ENCODE data around the gene GGA1. TPM values are rescaled to one million over a fixed set of nuclear protein-coding genes. Genes with fewer than 3 reads are reported as not detected.
"Not testable (repeated sequence)": the region's sequence is repeated elsewhere in the genome, so short reads cannot be mapped to it uniquely, and the experiment has no call there.

Gene GGA1
- total RNA-seq, 3 donors from 2014 or later, result 70.4 to 79.0 (median 74.3) TPM

DNA sequence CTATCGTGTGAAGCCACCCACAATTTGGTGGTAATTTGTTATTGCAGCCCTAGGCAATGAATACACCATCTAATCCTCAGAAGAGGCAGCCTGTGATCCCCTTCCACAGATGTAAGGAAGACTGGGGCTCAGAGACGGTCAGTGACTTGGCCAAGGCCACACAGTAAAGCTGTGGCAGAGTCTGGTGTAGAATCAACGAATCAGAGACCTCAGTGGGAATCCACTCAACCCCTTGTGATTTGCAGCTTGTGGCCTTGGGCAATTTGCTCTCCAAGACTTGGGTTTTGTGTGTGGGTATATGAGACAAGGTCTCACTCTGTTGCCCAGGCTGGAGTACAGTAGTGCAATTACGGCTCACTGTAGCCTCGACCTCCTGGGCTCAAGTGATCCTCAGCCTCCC, 30.6 kb upstream of the GGA1 start:
- no peaks in the 10 kb centered on the region for H3K9me3 ChIP-seq
- DNase-seq (no peak), ATAC-seq (no peak)
- H3K4me3 ChIP-seq, result no peak overlapping the region
- peaks cover 30% of the 10 kb centered on the region for H3K4me1 ChIP-seq (ENCODE audit: low read depth)
- H3K36me3 ChIP-seq (ENCODE audit: low read depth), result no peaks in the 10 kb centered on the region
- TF ChIP-seq CTCF (IDR thresholded peaks at IDR 0.05), result no peak
- intact Hi-C loops (cut with DNase I, micrococcal nuclease), result no loop called here

GRCh38 chr22:37581504-37581903, 27.1 kb upstream of the GGA1 start:
- DNase-seq (peak; percentile 72 to 86 (median 78)), ATAC-seq (peak; percentile 88)
- TF ChIP-seq CTCF (IDR thresholded peaks at IDR 0.05), result no peak
- intact Hi-C loops (cut with DNase I, micrococcal nuclease), result no loop called here
- Histone ChIP-seq H3K4me3 (no peak overlapping the region), H3K4me1 (ENCODE audit: low read depth) (peaks cover 30% of the 10 kb centered on the region), H3K36me3 (ENCODE audit: low read depth) (no peaks in the 10 kb centered on the region), H3K9me3 (no peaks in the 10 kb centered on the region)

DNA sequence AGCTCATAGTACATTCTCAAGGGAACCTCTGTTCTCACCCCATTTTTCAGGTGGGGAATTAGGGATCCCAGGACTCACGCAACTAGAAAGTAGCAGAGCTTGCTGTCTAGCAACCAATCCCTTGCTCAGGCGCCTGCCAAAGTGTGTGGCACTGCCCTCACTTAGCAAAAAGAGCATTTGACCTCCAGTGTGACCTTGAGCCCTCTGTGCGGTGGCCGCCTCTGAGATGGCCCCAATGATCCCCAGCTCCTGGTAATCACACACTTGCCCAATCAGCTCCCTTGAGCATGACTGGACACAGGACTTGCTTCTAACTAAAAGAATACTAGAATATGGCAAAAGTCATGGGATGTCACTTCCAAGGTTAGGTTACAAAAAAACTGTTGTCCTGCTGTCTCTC, 26.1 kb upstream of the GGA1 start:
- DNase-seq (no peak), ATAC-seq (no peak)
- H3K36me3 ChIP-seq (ENCODE audit: low read depth), result no peaks in the 10 kb centered on the region
- no peak overlapping the region for H3K4me3 ChIP-seq
- TF ChIP-seq CTCF (IDR thresholded peaks at IDR 0.05), result no peak
- intact Hi-C loops (cut with DNase I, micrococcal nuclease), result no loop called here
- no peaks in the 10 kb centered on the region for H3K9me3 ChIP-seq
- peaks cover 30% of the 10 kb centered on the region for H3K4me1 ChIP-seq (ENCODE audit: low read depth)

DNA sequence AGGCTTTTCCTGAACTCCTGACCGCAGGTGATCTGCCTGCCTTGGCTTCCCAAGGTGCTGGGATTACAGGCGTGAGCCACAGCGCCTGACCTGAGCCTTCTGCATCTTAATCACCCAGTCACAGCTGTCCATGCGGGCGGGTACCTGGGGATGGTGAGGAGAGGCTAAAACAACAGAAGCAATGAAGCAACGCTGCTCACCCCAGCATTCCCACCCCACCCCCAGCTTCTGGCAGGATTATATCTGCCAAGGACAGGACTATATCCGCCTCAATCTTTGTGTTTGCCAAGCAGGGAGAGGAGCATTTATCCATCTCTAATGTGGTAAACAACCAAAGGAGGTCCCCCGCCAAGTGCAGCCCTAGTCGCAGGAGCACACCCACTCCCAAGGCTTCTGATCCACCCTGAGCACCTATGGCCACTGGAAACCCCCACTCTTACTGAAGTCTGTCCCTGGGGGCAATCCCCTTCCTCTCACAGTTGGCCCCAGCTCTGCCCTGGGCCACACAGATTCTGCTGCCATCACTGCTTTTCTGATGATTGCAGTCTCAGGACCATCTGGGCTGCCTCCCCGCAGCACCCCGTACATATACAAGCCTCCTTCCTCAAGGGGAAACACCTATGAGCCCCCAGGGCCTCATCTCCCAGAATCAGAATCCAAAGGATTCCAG, 20.0 kb upstream of the GGA1 start:
- peak; percentile 76 to 88 (median 83) for DNase-seq
- peaks cover 14% of the 10 kb centered on the region for H3K4me1 ChIP-seq (ENCODE audit: low read depth)
- ATAC-seq, result peak; percentile 86

GRCh38 chr22:37589636-37590035, 19.0 kb upstream of the GGA1 start:
- TF ChIP-seq CTCF (IDR thresholded peaks at IDR 0.05), result no peak
- H3K4me3 ChIP-seq, result no peak overlapping the region
- no peaks in the 10 kb centered on the region for H3K36me3 ChIP-seq (ENCODE audit: low read depth)
- intact Hi-C loops (cut with DNase I, micrococcal nuclease), result loop anchor here in 1 of 2 donors (10.0 kb wide), 1 partner anchor 55 kb away; no protein-coding TSS in a partner anchor
- DNase-seq, result no peak
- ATAC-seq, result no peak
- peaks cover 14% of the 10 kb centered on the region for H3K4me1 ChIP-seq (ENCODE audit: low read depth)
- no peaks in the 10 kb centered on the region for H3K9me3 ChIP-seq

More for the DNA sequence above, 20.0 kb upstream of the GGA1 start:
- TF ChIP-seq CTCF (IDR thresholded peaks at IDR 0.05), result no peak
- intact Hi-C loops (cut with DNase I, micrococcal nuclease), result no loop called here
- H3K36me3 ChIP-seq (ENCODE audit: low read depth), result no peaks in the 10 kb centered on the region
- no peaks in the 10 kb centered on the region for H3K9me3 ChIP-seq
- no peak overlapping the region for H3K4me3 ChIP-seq

- not testable (repeated sequence) for DNase-seq; H3K9me3 ChIP-seq; ATAC-seq; H3K36me3 ChIP-seq (ENCODE audit: low read depth); H3K4me3 ChIP-seq
- H3K4me1 ChIP-seq (ENCODE audit: low read depth), result peaks cover 14% of the 10 kb centered on the region
- intact Hi-C loops (cut with DNase I, micrococcal nuclease), result loop anchor here in 1 of 2 donors (10.0 kb wide), 1 partner anchor 56 kb away; no protein-coding TSS in a partner anchor
Observed at GRCh38 chr22:37591081-37591480, 17.6 kb upstream of the GGA1 start.
